Amygdala (tissue), 56 donors: ENCODE measurements around the gene ITGBL1.

Source experiments
- DNase-seq, 56 donors: peaks; one replicate each; lab custom pipeline; 2025; lab: John Stamatoyannopoulos, UW

Gene ITGBL1

GRCh38 chr13:101449790-101450748 is 2.4 kb upstream of the ITGBL1 start:
- DNase-seq = peak in 1 of 56 donors; percentile 3

- DNase-seq = no peak
These were observed 1.7 kb upstream of the ITGBL1 start for GRCh38 chr13:101450749-101451130.

- DNase-seq = no peak
These were observed 834 bp upstream of the ITGBL1 start for GRCh38 chr13:101451641-101452040.

DNA sequence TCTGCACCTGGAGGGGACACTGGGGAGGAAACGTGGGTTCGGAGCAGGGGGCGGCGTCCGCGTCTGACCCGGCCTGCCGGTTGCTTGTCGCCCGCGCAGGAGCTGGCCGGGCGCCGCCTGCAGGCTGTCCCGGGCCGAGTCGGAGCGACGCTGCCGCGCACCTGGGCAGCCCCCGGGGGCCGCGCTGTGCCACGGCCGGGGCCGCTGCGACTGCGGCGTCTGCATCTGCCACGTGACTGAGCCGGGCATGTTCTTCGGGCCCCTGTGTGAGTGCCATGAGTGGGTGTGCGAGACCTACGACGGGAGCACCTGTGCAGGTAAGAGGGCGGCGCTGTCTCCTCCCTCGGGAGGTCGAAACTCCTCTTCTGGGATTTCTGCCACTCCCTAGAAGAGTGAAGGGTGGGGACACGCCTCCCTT is 1.3 kb downstream of the ITGBL1 start:
- DNase-seq = peak in 7 of 56 donors; percentile 6 to 44 (median 15)

DNA sequence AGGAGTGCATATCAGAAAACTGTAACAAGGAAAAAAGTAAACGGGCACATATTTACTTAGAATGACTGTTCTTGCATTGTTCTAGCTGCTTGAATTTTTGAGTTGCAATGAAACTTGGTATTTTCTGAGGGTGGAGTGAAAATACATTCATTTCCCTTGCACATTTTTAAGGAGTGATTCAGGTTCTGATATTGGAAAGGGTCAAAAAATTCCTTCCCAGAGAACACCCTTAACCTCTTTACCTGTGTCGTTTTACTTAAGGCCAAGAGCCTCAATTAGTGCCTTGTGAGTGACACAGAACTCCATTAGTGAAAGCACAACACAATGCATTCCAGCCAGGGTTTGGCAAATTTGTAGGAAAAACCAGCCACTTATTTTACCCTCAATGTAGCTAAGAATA is 2.3 kb downstream of the ITGBL1 start:
- DNase-seq = no peak

DNA sequence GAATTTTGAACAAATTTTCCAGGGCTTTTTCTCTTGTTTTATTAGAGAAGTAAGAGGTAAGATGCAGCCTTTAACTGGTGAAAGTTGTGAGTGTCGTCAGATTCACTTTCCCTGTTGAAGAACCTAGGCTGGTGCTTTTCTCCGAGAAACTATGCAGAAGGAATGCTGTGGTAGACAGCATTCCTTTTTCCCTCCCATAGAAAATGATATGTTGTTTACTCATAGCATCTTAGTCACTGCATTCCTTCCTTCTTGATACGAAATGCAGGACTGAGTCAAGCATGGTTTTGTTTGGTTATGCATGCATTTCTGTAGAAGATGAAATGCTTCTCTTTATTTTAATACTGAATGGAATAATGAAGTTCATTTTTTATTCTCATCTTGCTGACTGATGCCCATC is 3.4 kb downstream of the ITGBL1 start:
- no peak for DNase-seq

DNA sequence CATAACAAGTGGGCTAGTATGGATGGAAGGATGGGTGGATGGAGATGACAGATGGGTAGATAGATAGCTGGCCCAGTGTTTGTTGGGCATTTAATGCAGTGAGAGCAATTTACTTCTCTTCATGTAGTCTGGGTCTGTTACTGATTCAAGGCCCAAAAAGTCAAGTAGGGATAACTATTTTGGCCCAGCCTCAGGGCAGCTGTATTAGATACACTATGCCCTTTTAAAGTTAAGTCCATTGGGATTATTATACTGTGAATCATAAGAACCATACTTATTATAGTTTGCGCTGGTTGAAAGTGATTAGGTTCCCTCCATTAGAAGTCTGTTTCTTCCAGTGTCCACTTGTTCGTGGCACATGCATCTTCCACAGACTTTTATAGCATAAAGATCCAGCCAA is 4.7 kb downstream of the ITGBL1 start:
- DNase-seq = no peak

DNA sequence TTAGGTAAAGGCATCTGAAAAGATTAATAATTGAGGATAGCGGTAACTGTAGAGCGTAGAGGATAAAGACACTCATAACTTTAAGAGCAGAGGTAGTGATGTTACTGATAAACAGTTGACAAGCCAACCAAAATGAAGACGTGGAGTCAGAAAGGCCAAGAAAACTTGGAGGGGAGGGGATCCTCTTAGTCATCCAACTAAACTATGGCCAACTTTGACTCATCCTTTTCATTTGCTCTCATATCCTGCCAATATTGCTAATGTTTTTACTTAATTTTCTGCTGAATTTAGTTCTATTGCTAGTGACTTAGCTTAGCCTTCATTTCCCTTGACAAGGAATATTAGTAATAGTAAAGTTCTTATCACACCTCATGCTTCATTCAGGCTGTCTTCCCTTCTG is 13.4 kb downstream of the ITGBL1 start:
- DNase-seq = no peak

DNA sequence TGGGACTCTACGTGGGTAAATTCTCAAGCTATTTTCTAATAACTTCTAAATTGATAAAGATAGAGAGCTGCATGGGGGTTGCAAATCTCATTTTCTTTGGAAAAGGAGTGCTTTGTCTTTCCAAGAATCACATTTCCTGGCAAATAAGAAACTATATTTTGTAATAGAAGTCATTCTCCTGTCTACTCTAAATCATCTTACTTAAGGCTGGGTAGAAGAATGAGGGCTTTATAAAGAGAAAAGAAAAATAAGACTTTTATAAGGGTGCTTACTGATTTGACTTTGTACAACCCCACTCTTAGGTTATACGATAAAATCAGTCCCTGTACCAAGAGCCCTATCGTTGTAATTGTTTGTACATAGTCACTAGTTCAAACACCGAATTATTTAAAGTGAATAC is 14.9 kb downstream of the ITGBL1 start:
- DNase-seq = no peak

DNA sequence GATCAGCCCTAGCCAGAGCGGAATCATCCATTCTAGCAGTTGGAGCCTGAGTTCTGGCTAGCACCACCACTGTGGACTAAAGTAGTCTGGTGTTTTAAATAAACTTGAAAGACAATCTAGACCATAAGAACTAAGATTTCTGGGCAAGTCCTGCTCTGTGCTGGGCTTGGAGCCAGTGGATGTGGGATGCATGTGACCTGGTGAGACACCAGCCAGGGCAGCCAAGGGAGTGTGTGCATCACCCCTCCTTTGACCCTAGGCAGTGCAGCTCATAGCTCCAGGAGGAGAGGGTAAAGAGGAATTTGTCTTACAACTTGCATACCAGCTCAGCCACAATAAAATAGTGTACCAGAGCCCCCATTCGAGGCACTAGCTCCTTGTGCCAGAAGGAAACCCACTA is 21.0 kb downstream of the ITGBL1 start:
- DNase-seq = peak in 9 of 56 donors; percentile 4 to 22 (median 10)

GRCh38 chr13:101474419-101474957 is 22.0 kb downstream of the ITGBL1 start:
- peak in 40 of 56 donors; percentile 6 to 87 (median 42) for DNase-seq

DNA sequence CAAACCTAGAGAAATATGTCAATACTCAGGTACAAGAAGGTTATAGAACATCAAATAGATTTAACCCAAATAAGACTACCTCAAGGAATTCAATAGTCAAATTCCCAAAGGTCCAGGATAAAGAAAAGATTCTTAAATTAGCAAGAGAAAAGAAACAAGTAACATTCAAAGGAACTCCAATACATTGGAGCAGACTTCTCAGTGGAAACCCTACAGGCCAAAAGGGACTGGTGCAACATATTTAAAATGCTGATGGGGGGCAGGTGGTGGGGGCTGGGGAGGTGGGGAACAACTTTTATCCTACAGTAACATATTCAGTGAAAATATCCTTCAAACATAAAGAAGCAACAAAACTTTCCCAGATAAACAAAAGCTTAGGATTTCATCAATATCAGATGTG is 23.1 kb downstream of the ITGBL1 start:
- DNase-seq = no peak

- DNase-seq = no peak
These were observed 28.9 kb downstream of the ITGBL1 start for GRCh38 chr13:101481421-101481820.

DNA sequence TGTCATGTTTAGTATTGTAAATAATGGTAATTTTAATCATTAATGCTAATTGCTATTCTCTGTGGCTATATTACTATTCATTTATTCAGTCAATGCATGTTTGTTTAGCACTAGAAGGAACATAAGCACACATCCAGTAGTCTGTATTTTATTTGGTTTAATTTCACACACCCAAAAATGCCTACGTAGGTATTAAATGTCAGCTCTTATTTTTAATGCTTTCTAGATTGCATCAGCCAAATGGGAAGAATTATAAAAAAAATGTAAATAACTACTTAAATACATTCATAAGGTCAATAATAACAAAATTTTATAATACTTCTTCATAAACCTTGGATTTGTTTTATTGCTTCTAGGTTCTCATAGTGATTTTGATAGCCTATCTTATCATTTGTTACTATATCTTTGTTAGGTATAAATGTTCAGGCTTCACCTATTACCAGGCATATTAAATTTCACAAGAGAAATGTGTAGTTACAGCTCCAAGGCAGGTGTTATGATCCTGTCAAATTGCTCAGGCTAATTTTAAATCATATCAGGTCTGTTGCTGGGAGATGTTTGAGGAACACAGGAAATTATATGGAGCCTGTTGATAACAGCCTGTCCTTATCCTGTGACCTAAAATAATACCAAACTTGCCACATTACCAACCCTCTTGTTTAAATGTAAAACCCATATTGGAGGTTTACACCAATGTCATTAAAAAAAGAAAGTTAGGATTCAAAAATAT is 34.4 kb downstream of the ITGBL1 start:
- DNase-seq = no peak

DNA sequence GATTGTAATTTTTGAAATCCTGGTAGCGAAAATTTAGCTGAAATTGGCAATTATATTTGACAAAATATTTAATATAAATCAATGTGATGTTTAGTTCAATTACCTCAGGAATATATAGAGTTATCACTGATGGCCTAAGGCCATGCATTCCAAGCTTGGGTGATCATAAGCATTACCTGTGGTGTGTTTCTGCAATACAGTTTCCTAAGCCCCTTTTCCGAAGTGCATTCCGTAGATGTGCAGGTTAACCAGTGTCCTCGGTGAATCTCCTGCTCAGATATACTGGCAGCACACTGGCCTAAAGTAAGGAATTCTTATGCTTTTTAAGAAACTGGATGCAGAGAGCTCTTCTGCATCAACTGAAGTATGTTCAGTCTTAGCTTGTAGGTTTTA is 35.0 kb downstream of the ITGBL1 start:
- DNase-seq = no peak

- no peak for DNase-seq
These were observed 36.3 kb downstream of the ITGBL1 start for GRCh38 chr13:101488734-101489133.

DNA sequence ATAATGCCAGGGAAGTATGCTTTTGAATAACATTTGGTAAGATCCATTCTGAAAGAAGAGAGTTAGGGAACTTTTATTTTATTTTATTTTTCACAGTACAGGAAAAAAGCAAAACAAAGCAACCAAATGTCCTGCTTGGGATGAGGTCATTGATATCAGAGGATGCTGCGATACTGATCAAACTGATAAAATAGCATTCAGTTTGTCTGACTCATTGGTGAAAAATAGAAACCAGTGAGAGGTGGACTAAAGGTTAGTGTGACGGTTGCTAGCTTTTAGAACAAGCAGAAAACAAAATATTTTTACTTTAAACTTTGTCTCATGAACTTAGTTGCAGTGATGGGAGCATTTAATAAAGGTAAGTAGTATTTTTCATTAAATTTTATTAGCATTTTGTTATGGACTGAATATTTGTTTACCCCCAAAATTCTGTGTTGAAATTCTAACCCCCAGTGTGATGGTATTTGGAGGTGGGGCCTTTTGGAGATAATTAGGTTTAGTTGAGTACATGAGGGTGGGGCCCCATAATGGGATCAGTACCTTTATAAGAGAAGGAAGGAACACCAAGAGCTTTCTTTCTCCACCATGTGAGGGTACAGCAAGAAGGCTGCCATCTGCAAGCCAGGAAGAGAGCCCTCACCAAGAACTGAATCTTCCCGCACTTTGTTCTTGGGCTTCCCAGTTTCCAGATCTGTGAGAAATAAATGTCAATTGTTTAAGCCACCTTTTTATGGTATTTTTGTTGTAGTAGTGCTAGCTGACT is 37.3 kb downstream of the ITGBL1 start:
- DNase-seq = no peak

GRCh38 chr13:101490406-101491015 is 38.0 kb downstream of the ITGBL1 start:
- no peak for DNase-seq

GRCh38 chr13:101492251-101492910 is 39.9 kb downstream of the ITGBL1 start:
- DNase-seq = no peak

DNA sequence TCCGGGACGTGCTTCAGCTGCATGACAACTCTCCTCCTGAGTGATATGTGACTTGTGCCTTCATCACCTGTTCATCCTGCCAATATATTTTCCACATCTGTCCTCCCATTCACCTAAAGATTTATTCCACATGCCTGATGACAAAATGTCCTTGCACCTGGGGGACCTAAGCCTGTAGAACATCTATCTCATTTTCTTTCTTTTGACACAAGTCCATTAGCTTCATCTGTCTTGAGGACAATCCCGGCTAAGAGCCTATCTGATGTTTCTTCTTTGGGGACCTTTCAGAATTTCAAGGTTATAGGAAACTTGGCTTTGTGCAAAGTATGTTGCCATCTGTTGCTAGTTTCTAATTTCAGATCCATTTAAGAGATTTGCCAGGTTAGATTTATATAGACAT is 41.1 kb downstream of the ITGBL1 start:
- DNase-seq = no peak
